Measurements from ENCODE around the gene JARID2. TPM values are rescaled to one million over a fixed set of nuclear protein-coding genes. Genes with fewer than 3 reads are reported as not detected.
A peak's percentile ranks its signal among the peaks of the same experiment; 100 is the strongest.

JARID2 gene
- total RNA-seq, 2 donors from 2014 or later = 9.1 to 10.7 TPM

GRCh38 chr6:15510536-15511247 is 264.8 kb downstream of the JARID2 start:
- H3K27ac ChIP-seq = no peak overlapping the region
- DNase-seq = no peak
- H3K4me1 ChIP-seq = no peaks in the 10 kb centered on the region
- intact Hi-C loops (cut with DNase I) = no loop called here
- TF ChIP-seq, protein P1, sequence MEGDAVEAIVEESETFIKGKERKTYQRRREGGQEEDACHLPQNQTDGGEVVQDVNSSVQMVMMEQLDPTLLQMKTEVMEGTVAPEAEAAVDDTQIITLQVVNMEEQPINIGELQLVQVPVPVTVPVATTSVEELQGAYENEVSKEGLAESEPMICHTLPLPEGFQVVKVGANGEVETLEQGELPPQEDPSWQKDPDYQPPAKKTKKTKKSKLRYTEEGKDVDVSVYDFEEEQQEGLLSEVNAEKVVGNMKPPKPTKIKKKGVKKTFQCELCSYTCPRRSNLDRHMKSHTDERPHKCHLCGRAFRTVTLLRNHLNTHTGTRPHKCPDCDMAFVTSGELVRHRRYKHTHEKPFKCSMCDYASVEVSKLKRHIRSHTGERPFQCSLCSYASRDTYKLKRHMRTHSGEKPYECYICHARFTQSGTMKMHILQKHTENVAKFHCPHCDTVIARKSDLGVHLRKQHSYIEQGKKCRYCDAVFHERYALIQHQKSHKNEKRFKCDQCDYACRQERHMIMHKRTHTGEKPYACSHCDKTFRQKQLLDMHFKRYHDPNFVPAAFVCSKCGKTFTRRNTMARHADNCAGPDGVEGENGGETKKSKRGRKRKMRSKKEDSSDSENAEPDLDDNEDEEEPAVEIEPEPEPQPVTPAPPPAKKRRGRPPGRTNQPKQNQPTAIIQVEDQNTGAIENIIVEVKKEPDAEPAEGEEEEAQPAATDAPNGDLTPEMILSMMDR (IDR thresholded peaks at IDR 0.05) = no peak
- H3K9me3 ChIP-seq = no peaks in the 10 kb centered on the region
- H3K4me3 ChIP-seq = no peak overlapping the region
- no peaks in the 10 kb centered on the region for H3K27me3 ChIP-seq
- H3K9ac ChIP-seq (ENCODE audit: low read depth in 2 of 2, low read length in 2 of 2) = no peak overlapping the region
- H3K36me3 ChIP-seq = no peaks in the 10 kb centered on the region

- no peaks in the 10 kb centered on the region for H3K9me3 ChIP-seq
- H3K27ac ChIP-seq = no peak overlapping the region
- intact Hi-C loops (cut with DNase I) = no loop called here
- no peaks in the 10 kb centered on the region for H3K36me3 ChIP-seq
- H3K9ac ChIP-seq (ENCODE audit: low read depth in 2 of 2, low read length in 2 of 2) = no peak overlapping the region
- DNase-seq = no peak
- H3K27me3 ChIP-seq = no peaks in the 10 kb centered on the region
- no peak overlapping the region for H3K4me3 ChIP-seq
- TF ChIP-seq, protein P1 (IDR thresholded peaks at IDR 0.05) = no peak
- H3K4me1 ChIP-seq = no peaks in the 10 kb centered on the region
These were observed 265.6 kb downstream of the JARID2 start for GRCh38 chr6:15511248-15512125.

GRCh38 chr6:15512126-15512525 is 266.3 kb downstream of the JARID2 start:
- no peak overlapping the region for H3K4me3 ChIP-seq
- intact Hi-C loops (cut with DNase I) = no loop called here
- H3K27me3 ChIP-seq = no peaks in the 10 kb centered on the region
- no peaks in the 10 kb centered on the region for H3K9me3 ChIP-seq
- TF ChIP-seq, protein P1 (IDR thresholded peaks at IDR 0.05) = no peak
- DNase-seq = no peak
- H3K4me1 ChIP-seq = no peaks in the 10 kb centered on the region
- peak overlapping the region in 1 of 2 donors; percentile 35 for H3K9ac ChIP-seq (ENCODE audit: low read depth in 2 of 2, low read length in 2 of 2)
- H3K36me3 ChIP-seq = no peaks in the 10 kb centered on the region
- H3K27ac ChIP-seq = no peak overlapping the region

- Histone ChIP-seq H3K27me3 (no peaks in the 10 kb centered on the region), H3K9ac (ENCODE audit: low read depth in 2 of 2, low read length in 2 of 2) (no peak overlapping the region), H3K9me3 (no peaks in the 10 kb centered on the region), H3K27ac (no peak overlapping the region), H3K36me3 (no peaks in the 10 kb centered on the region), H3K4me1 (no peaks in the 10 kb centered on the region), H3K4me3 (no peak overlapping the region)
- TF ChIP-seq, protein P1 (IDR thresholded peaks at IDR 0.05) = no peak
- intact Hi-C loops (cut with DNase I) = no loop called here
- DNase-seq = no peak
These were observed 266.9 kb downstream of the JARID2 start for GRCh38 chr6:15512721-15513120.

DNA sequence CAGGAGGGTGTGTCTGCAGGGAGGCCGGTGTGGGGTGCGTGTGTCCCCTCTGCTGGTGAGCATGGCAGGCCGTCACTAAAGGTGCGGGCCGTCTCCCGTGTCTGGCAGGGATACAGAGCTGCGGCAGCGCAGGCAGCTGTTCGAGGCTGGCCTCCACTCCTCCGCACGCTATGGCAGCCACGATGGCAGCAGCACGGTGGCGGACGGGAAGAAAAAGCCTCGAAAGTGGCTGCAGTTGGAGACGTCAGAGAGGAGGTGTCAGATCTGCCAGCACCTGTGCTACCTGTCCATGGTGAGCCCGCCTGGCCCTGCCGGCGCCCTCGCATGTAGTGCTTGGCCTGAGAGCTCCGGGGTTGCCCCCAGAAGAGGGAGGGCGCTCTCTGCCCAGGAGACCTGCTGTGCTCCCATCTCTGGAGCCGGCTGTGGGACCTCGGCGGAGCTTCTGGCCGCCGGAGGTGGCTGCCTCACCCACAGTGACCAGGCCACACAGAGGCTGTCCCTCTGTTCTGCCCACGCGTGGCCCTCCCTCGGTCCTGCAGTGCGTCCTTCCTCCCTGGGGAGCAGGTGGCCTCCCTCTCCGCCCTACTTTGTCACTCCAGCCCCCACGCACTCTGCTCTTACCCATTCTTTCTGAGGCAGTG is 267.4 kb downstream of the JARID2 start:
- TF ChIP-seq, protein P1 (IDR thresholded peaks at IDR 0.05) = no peak
- no peak overlapping the region for H3K4me3 ChIP-seq
- H3K27ac ChIP-seq = no peak overlapping the region
- no peaks in the 10 kb centered on the region for H3K9me3 ChIP-seq
- no peaks in the 10 kb centered on the region for H3K27me3 ChIP-seq
- intact Hi-C loops (cut with DNase I) = no loop called here
- no peak overlapping the region for H3K9ac ChIP-seq (ENCODE audit: low read depth in 2 of 2, low read length in 2 of 2)
- no peaks in the 10 kb centered on the region for H3K36me3 ChIP-seq
- H3K4me1 ChIP-seq = no peaks in the 10 kb centered on the region
- no peak for DNase-seq

Data from colonic mucosa (tissue), 4 donors.